ENCODE results near the gene IQGAP3. TPM values are rescaled to one million over a fixed set of nuclear protein-coding genes. Genes with fewer than 3 reads are reported as not detected.

Gene IQGAP3
- total and polyA plus RNA-seq, 2 experiments from 2014 or later: 11.9 to 31.8 TPM

DNA sequence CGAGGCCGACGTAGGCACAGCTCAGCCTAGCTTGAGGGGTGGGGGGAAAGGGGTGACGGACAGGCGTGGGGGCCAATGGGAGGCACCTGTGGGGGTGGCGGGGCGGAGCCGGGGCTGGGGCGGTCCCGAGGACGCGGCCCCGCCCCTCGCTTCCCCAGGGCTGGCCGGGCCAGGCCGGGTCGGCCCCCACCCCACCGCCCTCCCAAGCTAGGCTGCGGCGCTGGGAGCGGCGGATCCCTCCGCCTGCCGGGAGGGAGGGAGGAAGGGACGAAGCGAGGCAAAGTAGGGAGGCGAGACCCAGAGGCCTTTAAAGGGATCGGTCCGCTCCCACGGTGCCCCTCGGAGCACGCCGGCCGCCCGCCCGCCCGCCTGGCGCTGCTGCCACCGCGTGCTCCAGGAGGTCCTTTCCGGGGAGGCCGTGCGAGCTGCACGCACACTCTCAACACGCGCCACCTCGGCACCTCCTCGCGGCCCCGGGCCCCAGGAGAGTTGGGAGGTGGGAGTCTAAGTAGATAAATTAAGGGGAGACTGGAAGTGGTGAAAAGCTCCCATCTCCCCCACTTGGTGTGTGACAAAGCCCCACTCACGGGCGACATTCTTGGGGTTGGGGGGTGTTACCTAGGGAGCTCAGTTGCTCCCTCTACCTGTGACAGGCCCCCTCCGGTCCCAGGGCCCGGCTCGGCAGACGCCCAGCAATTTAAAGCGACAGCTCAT is 71.4 kb downstream of the IQGAP3 start:
- TF ChIP-seq ZNF331 (CRISPR knock-in tag; IDR thresholded peaks at IDR 0.05; ENCODE audit: low read depth) (no peak), NANOG (IDR thresholded peaks at IDR 0.05; ENCODE audit: borderline replicate concordance) (no peak), REST (IDR thresholded peaks at IDR 0.05; ENCODE audit: unreplicated experiment) (no peak), EZH2phosphoT487 (IDR thresholded peaks at IDR 0.05; ENCODE audit: unreplicated experiment) (no peak), ZNF462 (CRISPR knock-in tag; IDR thresholded peaks at IDR 0.05) (no peak), ETS1 (IDR thresholded peaks at IDR 0.05) (peak; percentile 2; the same call in 1 of the 2 replicates), POLR2AphosphoS5 (IDR thresholded peaks at IDR 0.05; ENCODE audit: low read depth) (peak; percentile 65), CREB1 (CRISPR knock-in tag; IDR thresholded peaks at IDR 0.05; ENCODE audit: low read depth) (peak; percentile 75; the same call in 1 of the 2 replicates), STAT1 (IDR thresholded peaks at IDR 0.05; ENCODE audit: unreplicated experiment) (no peak), JUNB (IDR thresholded peaks at IDR 0.05; ENCODE audit: unreplicated experiment) (no peak), ZNF114 (CRISPR knock-in tag; IDR thresholded peaks at IDR 0.05) (no peak), EZH2 (IDR thresholded peaks at IDR 0.05; ENCODE audit: low read depth, unreplicated experiment) (no peak)
- TF ChIP-seq, protein P1, sequence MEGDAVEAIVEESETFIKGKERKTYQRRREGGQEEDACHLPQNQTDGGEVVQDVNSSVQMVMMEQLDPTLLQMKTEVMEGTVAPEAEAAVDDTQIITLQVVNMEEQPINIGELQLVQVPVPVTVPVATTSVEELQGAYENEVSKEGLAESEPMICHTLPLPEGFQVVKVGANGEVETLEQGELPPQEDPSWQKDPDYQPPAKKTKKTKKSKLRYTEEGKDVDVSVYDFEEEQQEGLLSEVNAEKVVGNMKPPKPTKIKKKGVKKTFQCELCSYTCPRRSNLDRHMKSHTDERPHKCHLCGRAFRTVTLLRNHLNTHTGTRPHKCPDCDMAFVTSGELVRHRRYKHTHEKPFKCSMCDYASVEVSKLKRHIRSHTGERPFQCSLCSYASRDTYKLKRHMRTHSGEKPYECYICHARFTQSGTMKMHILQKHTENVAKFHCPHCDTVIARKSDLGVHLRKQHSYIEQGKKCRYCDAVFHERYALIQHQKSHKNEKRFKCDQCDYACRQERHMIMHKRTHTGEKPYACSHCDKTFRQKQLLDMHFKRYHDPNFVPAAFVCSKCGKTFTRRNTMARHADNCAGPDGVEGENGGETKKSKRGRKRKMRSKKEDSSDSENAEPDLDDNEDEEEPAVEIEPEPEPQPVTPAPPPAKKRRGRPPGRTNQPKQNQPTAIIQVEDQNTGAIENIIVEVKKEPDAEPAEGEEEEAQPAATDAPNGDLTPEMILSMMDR (conservative IDR thresholded peaks at IDR 0.05; ENCODE audit: low read depth in 2 of 2): peak; percentile 41 to 57
- Histone ChIP-seq H3K4me2 (peak overlapping the region; percentile 94), H3K27me3 (ENCODE audit: insufficient read depth) (no peaks in the 10 kb centered on the region), H3K36me3 (ENCODE audit: insufficient read depth) (no peaks in the 10 kb centered on the region), H3K27ac (ENCODE audit: low read depth) (peak overlapping the region; percentile 98), H3F3A (replicated peaks; ENCODE audit: low read depth) (peaks cover 15% of the 10 kb centered on the region), H4K20me1 (replicated peaks; ENCODE audit: insufficient read depth) (peaks cover 6% of the 10 kb centered on the region; the same call in 1 of the 2 replicates), H3K4me1 (ENCODE audit: insufficient read depth) (peaks cover 61% of the 10 kb centered on the region), H3K79me2 (replicated peaks; ENCODE audit: insufficient read depth) (peaks cover 38% of the 10 kb centered on the region), H3K4me3 (peak overlapping the region; percentile 98), H3K9me2 (ENCODE audit: insufficient read depth) (no peaks in the 10 kb centered on the region; the same call in 1 of the 2 replicates), H2AFZ (0 out of 2 replicates have a peak overlapping the region, but pooled peaks have one; percentile 4)
- 0 out of 3 replicates have a peak, but pooled peaks cover 5% of the 10 kb centered on the region for H3K9me3 Mint-ChIP-seq
- peaks cover 24% of the 10 kb centered on the region for H3K27me3 Mint-ChIP-seq (ENCODE audit: insufficient read depth, low read depth, poor library complexity)
- H3K27ac Mint-ChIP-seq: peak overlapping the region; percentile 72
- peaks cover 71% of the 10 kb centered on the region for H3K4me1 Mint-ChIP-seq
- H3K36me3 Mint-ChIP-seq (ENCODE audit: low read depth): peaks cover 3% of the 10 kb centered on the region; the same call in 1 of the 3 replicates
- peak overlapping the region; percentile 91 for H3K4me3 Mint-ChIP-seq
- peak; percentile 95 for DNase-seq (ENCODE audit: low spot score)
- peak; percentile 53 for ATAC-seq

Data from GM23338 (cell line).